Measurements from ENCODE around the gene ERCC1.

Gene ERCC1

DNA sequence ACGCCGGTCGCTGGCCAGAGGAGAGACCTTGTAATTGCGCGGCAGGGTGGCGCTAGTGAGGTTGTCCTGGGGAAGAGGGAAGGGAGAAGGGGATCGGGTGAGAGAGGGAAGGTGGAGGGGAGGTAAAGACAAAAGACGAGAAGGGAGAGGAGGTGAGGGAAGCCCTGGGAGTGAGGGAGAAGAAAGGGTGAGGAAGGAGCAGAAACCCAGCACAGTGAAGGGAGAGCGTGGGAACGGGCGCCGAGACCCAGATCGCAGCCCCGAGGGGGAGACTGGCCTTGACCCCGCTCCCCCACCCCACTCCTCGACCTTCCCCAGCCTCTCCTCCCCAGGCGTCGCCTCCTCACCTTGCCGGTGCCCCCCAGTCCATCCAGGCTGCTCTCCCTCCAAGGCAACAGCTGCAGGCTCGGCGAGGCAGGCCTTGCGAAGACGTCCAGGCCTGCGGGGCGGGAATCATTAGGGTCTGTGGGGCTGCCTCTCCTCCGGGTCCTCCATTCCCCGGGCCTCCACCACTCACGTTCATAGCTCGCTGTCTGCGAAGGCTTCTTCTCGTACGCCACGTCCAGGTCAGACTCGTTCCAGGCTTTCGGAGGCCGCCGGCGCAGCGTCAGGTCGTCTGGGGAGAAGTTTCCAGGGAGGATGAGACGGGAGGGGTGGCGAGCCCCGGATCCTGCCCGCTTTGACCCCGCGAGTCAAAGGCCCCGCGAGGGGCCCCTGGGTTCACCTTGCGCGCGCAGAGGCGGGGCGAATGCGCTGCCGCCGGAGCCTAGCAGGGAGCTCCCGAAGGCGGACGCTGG is 27.7 kb downstream of the ERCC1 start:
- TF ChIP-seq, protein P1, sequence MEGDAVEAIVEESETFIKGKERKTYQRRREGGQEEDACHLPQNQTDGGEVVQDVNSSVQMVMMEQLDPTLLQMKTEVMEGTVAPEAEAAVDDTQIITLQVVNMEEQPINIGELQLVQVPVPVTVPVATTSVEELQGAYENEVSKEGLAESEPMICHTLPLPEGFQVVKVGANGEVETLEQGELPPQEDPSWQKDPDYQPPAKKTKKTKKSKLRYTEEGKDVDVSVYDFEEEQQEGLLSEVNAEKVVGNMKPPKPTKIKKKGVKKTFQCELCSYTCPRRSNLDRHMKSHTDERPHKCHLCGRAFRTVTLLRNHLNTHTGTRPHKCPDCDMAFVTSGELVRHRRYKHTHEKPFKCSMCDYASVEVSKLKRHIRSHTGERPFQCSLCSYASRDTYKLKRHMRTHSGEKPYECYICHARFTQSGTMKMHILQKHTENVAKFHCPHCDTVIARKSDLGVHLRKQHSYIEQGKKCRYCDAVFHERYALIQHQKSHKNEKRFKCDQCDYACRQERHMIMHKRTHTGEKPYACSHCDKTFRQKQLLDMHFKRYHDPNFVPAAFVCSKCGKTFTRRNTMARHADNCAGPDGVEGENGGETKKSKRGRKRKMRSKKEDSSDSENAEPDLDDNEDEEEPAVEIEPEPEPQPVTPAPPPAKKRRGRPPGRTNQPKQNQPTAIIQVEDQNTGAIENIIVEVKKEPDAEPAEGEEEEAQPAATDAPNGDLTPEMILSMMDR (conservative IDR thresholded peaks at IDR 0.05; ENCODE audit: low read depth, low read length) = peak; percentile 8
- no peak for DNase-seq (ENCODE audit: low read depth)
- H3K4me3 ChIP-seq (ENCODE audit: low read depth, low read length) = no peak overlapping the region

DNA sequence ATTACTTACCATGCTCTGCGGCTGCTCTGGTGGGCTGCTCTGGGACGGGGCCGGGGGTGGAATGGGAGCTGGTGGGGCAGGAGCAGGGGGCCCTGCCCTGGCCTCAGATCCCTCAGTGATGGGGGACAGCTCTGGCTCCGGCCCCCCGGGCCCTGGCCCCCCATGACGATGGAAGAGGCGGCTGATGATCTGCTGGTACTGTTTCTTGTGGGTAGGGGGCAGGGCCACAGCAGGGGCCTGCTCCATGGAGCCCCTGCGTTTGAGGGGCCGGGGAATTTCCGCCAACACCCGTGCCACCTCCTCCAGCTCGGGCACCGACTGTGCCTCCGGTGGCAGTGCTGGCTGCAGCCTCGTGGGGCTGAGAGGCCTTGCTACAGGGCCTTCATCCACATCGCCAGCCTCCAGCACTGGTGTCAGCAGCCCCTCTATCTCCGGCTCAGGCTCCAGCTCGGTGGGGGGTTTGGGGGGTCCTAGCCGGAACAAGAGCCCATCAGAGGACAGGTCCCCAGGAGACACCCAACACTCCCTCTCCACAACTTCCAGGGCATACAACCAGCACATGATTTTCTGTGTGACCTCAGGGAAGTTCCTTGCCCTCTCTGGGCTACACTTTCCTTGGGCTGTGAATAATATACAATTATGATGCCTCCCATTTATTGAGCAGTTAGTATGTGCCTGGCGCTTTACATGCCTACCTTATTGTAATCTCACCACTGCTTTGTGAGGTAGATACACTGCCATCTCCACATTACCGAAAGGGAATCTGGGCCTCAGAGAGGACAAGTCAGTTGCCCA is 31.6 kb downstream of the ERCC1 start:
- TF ChIP-seq, protein P1 (conservative IDR thresholded peaks at IDR 0.05; ENCODE audit: low read depth, low read length) = no peak
- no peak for DNase-seq (ENCODE audit: low read depth)
- no peak overlapping the region for H3K4me3 ChIP-seq (ENCODE audit: low read depth, low read length)

DNA sequence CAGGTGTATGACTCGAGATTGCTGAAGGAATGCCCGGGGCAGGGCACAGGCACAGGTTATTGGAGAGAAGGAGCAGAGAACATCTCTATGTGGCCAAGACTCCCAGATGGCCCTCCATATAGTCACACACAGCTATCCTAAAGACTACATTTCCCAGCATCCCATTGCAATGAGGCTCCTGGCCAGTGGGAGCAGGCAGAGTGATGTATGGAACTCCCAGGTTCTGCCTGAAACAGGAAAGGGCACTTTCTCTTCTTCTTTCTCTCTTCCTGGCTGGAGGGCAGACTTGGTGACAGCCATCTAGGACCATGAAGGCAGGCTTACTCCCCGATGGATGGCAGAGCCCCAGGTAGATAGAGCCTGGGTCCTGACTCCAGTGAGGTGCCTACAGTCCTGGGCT is 32.4 kb downstream of the ERCC1 start:
- peak; percentile 44 for DNase-seq (ENCODE audit: low read depth)
- TF ChIP-seq, protein P1 (conservative IDR thresholded peaks at IDR 0.05; ENCODE audit: low read depth, low read length) = no peak
- H3K4me3 ChIP-seq (ENCODE audit: low read depth, low read length) = no peak overlapping the region

DNA sequence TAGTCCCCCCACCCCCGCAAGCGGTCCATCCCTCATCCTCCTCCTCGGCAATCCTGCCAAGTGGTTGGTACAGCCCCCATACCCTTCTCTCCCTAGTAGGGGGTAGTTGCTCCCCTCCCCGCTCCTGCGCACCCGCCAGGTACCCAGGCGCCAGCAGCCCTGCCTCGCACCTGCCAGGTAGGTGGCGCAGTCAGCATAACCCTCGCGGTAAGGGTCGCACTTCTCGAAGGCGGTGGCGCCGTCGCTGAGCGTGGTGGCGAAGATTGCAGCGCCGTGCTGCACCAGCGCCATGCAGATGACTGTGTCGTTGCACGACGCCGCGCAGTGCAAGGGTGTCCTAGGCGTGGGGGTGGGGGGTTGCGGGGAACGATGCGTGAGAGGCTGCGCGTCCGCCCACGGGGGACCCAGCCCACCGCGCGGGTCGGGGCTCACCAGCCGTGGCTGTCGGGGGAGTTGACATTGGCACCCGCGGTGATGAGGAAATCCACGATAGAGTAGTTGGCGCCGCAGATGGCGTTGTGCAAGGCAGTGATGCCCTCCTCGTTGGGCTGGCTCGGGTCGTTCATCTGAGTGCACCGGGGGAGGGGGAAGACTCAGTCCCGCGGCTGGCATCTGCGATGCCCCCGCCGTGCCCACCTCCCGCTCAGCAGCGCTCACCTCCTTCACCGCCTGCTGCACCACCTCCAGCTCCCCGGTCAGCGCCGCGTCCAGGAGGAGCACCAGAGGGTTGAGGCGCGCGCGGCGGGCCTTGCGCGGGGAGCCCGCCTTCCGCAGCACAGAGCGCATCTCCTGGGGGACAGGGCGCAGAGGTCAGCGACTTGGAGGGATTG is 38.1 kb downstream of the ERCC1 start:
- H3K4me3 ChIP-seq (ENCODE audit: low read depth, low read length) = peak overlapping the region; percentile 22
- DNase-seq (ENCODE audit: low read depth) = no peak
- TF ChIP-seq, protein P1 (conservative IDR thresholded peaks at IDR 0.05; ENCODE audit: low read depth, low read length) = no peak

DNA sequence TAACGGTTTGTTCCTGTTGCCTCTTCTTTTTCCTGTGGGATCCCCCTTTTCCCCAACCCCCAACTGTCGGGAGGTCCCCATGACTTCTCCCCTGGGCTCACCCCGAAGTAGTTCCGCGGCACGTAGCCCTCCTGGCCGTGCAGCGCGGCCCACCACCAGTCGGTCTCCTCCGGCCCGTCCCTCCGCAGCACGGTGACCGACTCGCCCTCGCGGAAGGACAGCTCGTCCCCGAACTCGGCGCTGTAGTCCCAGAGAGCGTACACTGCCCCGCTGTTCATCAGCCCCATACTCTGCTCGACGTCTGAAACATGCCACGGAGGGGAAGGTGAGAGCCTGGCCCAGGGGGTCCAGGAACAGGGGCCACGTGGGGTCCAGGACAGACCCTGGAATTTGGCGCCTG is 41.3 kb downstream of the ERCC1 start:
- H3K4me3 ChIP-seq (ENCODE audit: low read depth, low read length) = no peak overlapping the region
- no peak for DNase-seq (ENCODE audit: low read depth)
- TF ChIP-seq, protein P1 (conservative IDR thresholded peaks at IDR 0.05; ENCODE audit: low read depth, low read length) = no peak

DNA sequence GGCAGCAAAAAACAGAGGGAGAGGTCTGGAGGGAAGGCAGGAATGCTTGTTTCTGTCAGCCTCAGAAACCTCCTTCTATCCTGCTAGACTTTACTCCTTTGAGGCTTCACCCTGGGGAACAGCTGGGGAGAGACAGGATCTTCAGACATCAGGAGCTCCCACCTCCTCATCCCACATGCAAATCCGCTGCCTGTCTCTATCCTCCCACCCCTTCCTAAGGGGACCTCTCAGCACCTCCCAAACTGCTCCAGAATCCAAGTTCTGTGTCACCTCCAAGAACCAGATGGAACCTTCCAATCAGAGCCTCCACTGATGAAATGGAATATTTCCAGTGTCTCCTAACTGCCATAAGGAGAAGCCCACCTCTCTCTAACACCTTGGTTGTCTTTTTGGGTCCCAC is 43.6 kb downstream of the ERCC1 start:
- TF ChIP-seq, protein P1 (conservative IDR thresholded peaks at IDR 0.05; ENCODE audit: low read depth, low read length) = no peak

More for the DNA sequence above, 43.6 kb downstream of the ERCC1 start:
- no peak overlapping the region for H3K4me3 ChIP-seq (ENCODE audit: low read depth, low read length)
- no peak for DNase-seq (ENCODE audit: low read depth)

Measured in choroid plexus epithelial cell (primary cell).